Activated gamma-delta T cell (primary cell): ENCODE measurements around the gene ITGA4.

Source experiments
- DNase-seq: peaks from one replicate; lab custom pipeline; 2025; lab: John Stamatoyannopoulos, UW

ITGA4 gene

GRCh38 chr2:181575024-181575649 is 118.0 kb downstream of the ITGA4 start:
- DNase-seq = no peak

GRCh38 chr2:181575650-181576025 is 118.5 kb downstream of the ITGA4 start:
- DNase-seq = no peak

DNA sequence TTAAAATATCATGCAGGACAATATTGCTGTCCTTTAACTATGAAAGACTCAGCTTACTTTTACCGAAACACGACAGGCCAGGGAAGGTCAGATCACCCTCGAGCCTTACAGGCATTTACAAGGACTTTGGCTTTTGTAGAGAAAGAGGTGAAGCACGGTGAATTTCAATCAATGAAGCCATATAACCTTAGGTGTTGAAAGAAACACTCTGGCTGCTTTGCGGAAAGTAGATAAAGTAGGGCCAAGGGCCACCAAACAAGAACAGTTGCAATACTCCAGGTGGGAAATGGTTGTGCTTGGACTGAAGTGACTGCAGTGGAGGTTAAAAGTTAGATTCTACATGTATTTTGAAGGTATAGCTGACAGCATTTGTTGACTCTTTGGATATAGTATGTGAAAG is 119.2 kb downstream of the ITGA4 start:
- DNase-seq = no peak

GRCh38 chr2:181578829-181579228 is 121.6 kb downstream of the ITGA4 start:
- DNase-seq = no peak

DNA sequence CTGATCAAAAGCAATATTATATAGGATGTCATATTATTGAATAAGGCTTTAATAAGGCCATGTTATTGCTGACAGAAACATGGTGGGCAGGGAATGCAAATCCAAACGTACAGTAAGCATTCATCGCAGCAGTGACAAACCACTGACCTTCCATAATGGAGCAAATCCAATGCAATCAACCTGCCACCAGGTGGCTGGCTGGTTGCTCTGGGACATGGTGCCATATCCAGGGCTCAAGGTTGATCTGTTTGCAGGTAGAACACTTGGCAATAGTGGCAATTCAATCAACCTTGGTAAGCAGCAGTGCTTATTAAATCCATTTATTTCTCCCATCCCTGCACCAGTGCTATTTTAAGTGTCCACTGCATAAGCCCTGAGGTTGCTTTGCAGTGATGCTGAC is 124.3 kb downstream of the ITGA4 start:
- DNase-seq = no peak

- no peak for DNase-seq
Observed at GRCh38 chr2:181585732-181586131, 128.5 kb downstream of the ITGA4 start.
